ENCODE results near the gene ANKS1B. TPM values are rescaled to one million over a fixed set of nuclear protein-coding genes. Genes with fewer than 3 reads are reported as not detected.
"Not testable (repeated sequence)": the region's sequence is repeated elsewhere in the genome, so short reads cannot be mapped to it uniquely, and the experiment has no call there.

Gene ANKS1B
- total RNA-seq, 1 experiment from 2014 or later: 9.7 TPM

- H3K27me3 ChIP-seq (ENCODE audit: control insufficient read depth, insufficient read depth, low read length): no peaks in the 10 kb centered on the region
- TF ChIP-seq TCF7L2 (IDR thresholded peaks at IDR 0.05; ENCODE audit: low read depth, low read length) (no peak), REST (IDR thresholded peaks at IDR 0.05; ENCODE audit: insufficient read depth in 1 of 2, low read depth in 2 of 2, low read length in 1 of 2) (no peak), POLR2AphosphoS5 (IDR thresholded peaks at IDR 0.05; ENCODE audit: low read depth, low read length) (no peak)
- POLR2A ChIA-PET: no interaction called here
- ATAC-seq: no peak
- H3K9me3 ChIP-seq (ENCODE audit: control insufficient read depth, insufficient read depth, low read depth, low read length): no peaks in the 10 kb centered on the region
- DNase-seq (ENCODE audit: low read depth, low spot score): no peak
- H3K27ac ChIP-seq (ENCODE audit: low read length): no peak overlapping the region
- CTCF ChIA-PET: no interaction called here
- no peaks in the 10 kb centered on the region for H3K4me1 ChIP-seq (ENCODE audit: control insufficient read depth, insufficient read depth, low read length)
- H3K4me3 ChIP-seq (ENCODE audit: low read depth in 2 of 2, low read length in 2 of 2): no peak overlapping the region
- no TSS peak for BruUV-seq (replicated peaks)
- H3K36me3 ChIP-seq (ENCODE audit: control insufficient read depth, insufficient read depth, low read length): no peaks in the 10 kb centered on the region
- intact Hi-C loops (cut with micrococcal nuclease; ENCODE audit: unreplicated experiment): no loop called here
- in situ Hi-C loops (cut with HindIII; ENCODE audit: low pct_unique_long_range_greater_than_20kb, low sequenced_read_pairs): no loop called here
Observed at GRCh38 chr12:98968896-98969295, 1015.8 kb downstream of the ANKS1B start.

GRCh38 chr12:98957135-98957534 lies 1027.6 kb downstream of the ANKS1B start:
- DNase-seq (ENCODE audit: low read depth, low spot score); POLR2A ChIA-PET; BruUV-seq (replicated peaks); H3K36me3 ChIP-seq (ENCODE audit: control insufficient read depth, insufficient read depth, low read length); intact Hi-C loops (cut with micrococcal nuclease; ENCODE audit: unreplicated experiment); H3K9me3 ChIP-seq (ENCODE audit: control insufficient read depth, insufficient read depth, low read depth, low read length); H3K27me3 ChIP-seq (ENCODE audit: control insufficient read depth, insufficient read depth, low read length); CTCF ChIA-PET; in situ Hi-C loops (cut with HindIII; ENCODE audit: low pct_unique_long_range_greater_than_20kb, low sequenced_read_pairs); ATAC-seq; H3K4me1 ChIP-seq (ENCODE audit: control insufficient read depth, insufficient read depth, low read length); H3K27ac ChIP-seq (ENCODE audit: low read length); H3K4me3 ChIP-seq (ENCODE audit: low read depth in 2 of 2, low read length in 2 of 2): not testable (repeated sequence)

- Histone ChIP-seq H3K36me3 (ENCODE audit: control insufficient read depth, insufficient read depth, low read length) (no peaks in the 10 kb centered on the region), H3K27ac (ENCODE audit: low read length) (no peak overlapping the region), H3K4me1 (ENCODE audit: control insufficient read depth, insufficient read depth, low read length) (no peaks in the 10 kb centered on the region), H3K27me3 (ENCODE audit: control insufficient read depth, insufficient read depth, low read length) (no peaks in the 10 kb centered on the region), H3K4me3 (ENCODE audit: low read depth in 2 of 2, low read length in 2 of 2) (no peak overlapping the region), H3K9me3 (ENCODE audit: control insufficient read depth, insufficient read depth, low read depth, low read length) (no peaks in the 10 kb centered on the region)
- no TSS peak for BruUV-seq (replicated peaks)
- in situ Hi-C loops (cut with HindIII; ENCODE audit: low pct_unique_long_range_greater_than_20kb, low sequenced_read_pairs): no loop called here
- POLR2A ChIA-PET: no interaction called here
- TF ChIP-seq REST (IDR thresholded peaks at IDR 0.05; ENCODE audit: insufficient read depth in 1 of 2, low read depth in 2 of 2, low read length in 1 of 2) (no peak), CTCF (IDR thresholded peaks at IDR 0.05) (peak; percentile 57), POLR2AphosphoS5 (IDR thresholded peaks at IDR 0.05; ENCODE audit: low read depth, low read length) (no peak)
- intact Hi-C loops (cut with micrococcal nuclease; ENCODE audit: unreplicated experiment): no loop called here
- no peak for DNase-seq (ENCODE audit: low read depth, low spot score)
- CTCF ChIA-PET: no interaction called here
- peak; percentile 75; the same call in 1 of the 2 replicates for ATAC-seq
Observed at GRCh38 chr12:98955284-98955683, 1029.5 kb downstream of the ANKS1B start.
